H1 (cell line): ENCODE measurements around the gene CLDN24. TPM values are rescaled to one million over a fixed set of nuclear protein-coding genes. Genes with fewer than 3 reads are reported as not detected.

Source experiments
- CTCF ChIA-PET: fragments of 300-600 bp; sonication (Branson Sonifier 250); formaldehyde crosslinking; loops from one replicate; lab custom pipeline; 2021; ENCODE audit not compliant: partially characterized antibody; lab: Charles Lee
- POLR2A ChIA-PET: fragments of 300-600 bp; sonication (Branson Sonifier 250); formaldehyde crosslinking; loops from one replicate; lab custom pipeline; 2021; ENCODE audit warnings: inconsistent platforms; ENCODE audit not compliant: partially characterized antibody; lab: Charles Lee
- DNase-seq, 2 experiments: peaks; one replicate each; pipeline versions ENCODE4 v3.0.0 to v3.0.0-alpha.2; 2010 to 2022; ENCODE audit warnings: low spot score in 2 of 2, low read depth in 1 of 2, mixed read lengths in 1 of 2
- FAIRE-seq: peaks from 2 replicates; lab custom pipeline; 2011; peaks lifted over from hg19 to GRCh38; lab: Jason Lieb, UNC
- H2AFZ ChIP-seq: 2 replicates; pipeline ENCODE4 v1.8.1; 2012; ENCODE audit warnings: low read length, inconsistent platforms
- H2AK5ac ChIP-seq: 2 replicates; pipeline ENCODE4 v1.6.1; 2013; ENCODE audit warnings: low read depth, low read length
- H2BK120ac ChIP-seq: replicated peaks from 2 replicates; pipeline ENCODE3; 2013; ENCODE audit warnings: low read depth, low read length, inconsistent platforms
- H2BK12ac ChIP-seq: 2 replicates; pipeline ENCODE4 v1.6.1; 2013; ENCODE audit warnings: low read depth, low read length
- H2BK15ac ChIP-seq: 2 replicates; pipeline ENCODE4 v1.6.1; 2013; ENCODE audit warnings: low read length
- H2BK20ac ChIP-seq: 2 replicates; pipeline ENCODE4 v1.6.1; 2013; ENCODE audit warnings: low read length
- H2BK5ac ChIP-seq: 2 replicates; pipeline ENCODE4 v1.6.1; 2013; ENCODE audit warnings: low read depth, low read length
- H3K14ac ChIP-seq: 2 replicates; pipeline ENCODE4 v1.6.1; 2013; ENCODE audit warnings: inconsistent platforms; ENCODE audit not compliant: insufficient read length
- H3K18ac ChIP-seq: 2 replicates; pipeline ENCODE4 v1.6.1; 2013; ENCODE audit warnings: low read length; ENCODE audit errors: extremely low read depth
- H3K23ac ChIP-seq: 2 replicates; pipeline ENCODE4 v1.6.1; 2013; ENCODE audit warnings: inconsistent platforms; ENCODE audit not compliant: insufficient read length
- H3K23me2 ChIP-seq: 2 replicates; pipeline ENCODE4 v1.6.1; 2013; ENCODE audit warnings: low read depth, low read length
- H3K27ac ChIP-seq: 2 replicates; pipeline ENCODE4 v1.6.1; 2011; ENCODE audit warnings: low read depth, low read length, inconsistent platforms
- H3K27me3 ChIP-seq, 4 experiments: replicated peaks in 1 of 4; 1 replicate in 1 of 4; 2 replicates in 3 of 4; pipeline versions ENCODE4 v1.6.1 to v1.8.1; 2011 to 2013; ENCODE audit warnings: low read length in 3 of 4, mild to moderate bottlenecking in 3 of 4, inconsistent platforms in 2 of 4, mixed read lengths in 2 of 4, moderate library complexity in 1 of 4; ENCODE audit not compliant: control insufficient read depth in 3 of 4, insufficient read depth in 3 of 4; ENCODE audit errors: extremely low read depth in 1 of 4
- H3K36me3 ChIP-seq, 4 experiments: 2 replicates each; pipeline versions ENCODE4 v1.6.1 to v1.8.1; 2011 to 2013; ENCODE audit warnings: mild to moderate bottlenecking in 4 of 4, low read length in 3 of 4, moderate library complexity in 2 of 4, control low read depth in 1 of 4, inconsistent platforms in 1 of 4; ENCODE audit not compliant: insufficient read depth in 4 of 4, control insufficient read depth in 2 of 4
- H3K4ac ChIP-seq: replicated peaks from 2 replicates; pipeline ENCODE3; 2013; ENCODE audit warnings: low read length, low read depth, mixed read lengths, inconsistent platforms; ENCODE audit not compliant: insufficient read length
- H3K4me1 ChIP-seq, 4 experiments: replicated peaks in 1 of 4; 1 replicate in 1 of 4; 2 replicates in 3 of 4; pipeline versions ENCODE4 v1.6.1 to v1.8.1; 2011 to 2013; ENCODE audit warnings: low read length in 3 of 4, inconsistent platforms in 2 of 4, mixed read lengths in 1 of 4; ENCODE audit not compliant: insufficient read depth in 4 of 4, control insufficient read depth in 3 of 4
- H3K4me2 ChIP-seq, 2 experiments: 2 replicates each; pipeline versions ENCODE4 v1.6.1 to v1.8.1; 2011 to 2013; ENCODE audit warnings: low read depth in 2 of 2, low read length in 2 of 2, control low read depth in 1 of 2, inconsistent platforms in 1 of 2, mild to moderate bottlenecking in 1 of 2; ENCODE audit not compliant: insufficient read depth in 1 of 2
- H3K4me3 ChIP-seq, 4 experiments: fragments of 200-600, 300-600 bp in 1 of 4; sonication (generic), shearing (Covaris generic), sonication (Bioruptor Twin) in 1 of 4; 2 replicates each; pipeline versions ENCODE4 v1.5.1 to v1.8.1; 2011 to 2016; ENCODE audit warnings: low read length in 4 of 4, low read depth in 3 of 4, control low read depth in 2 of 4, inconsistent platforms in 2 of 4, mild to moderate bottlenecking in 2 of 4, mixed read lengths in 1 of 4, moderate library complexity in 1 of 4; ENCODE audit not compliant: insufficient read depth in 2 of 4; ENCODE audit errors: extremely low read depth in 1 of 4
- H3K56ac ChIP-seq: replicated peaks from 2 replicates; pipeline ENCODE3; 2013; ENCODE audit warnings: low read depth, mild to moderate bottlenecking, mixed read lengths, low read length, inconsistent platforms; ENCODE audit not compliant: insufficient read length
- H3K79me1 ChIP-seq: 2 replicates; pipeline ENCODE4 v1.6.1; 2013; ENCODE audit warnings: low read depth, low read length, control low read depth
- H3K79me2 ChIP-seq, 2 experiments: 2 replicates each; pipeline versions ENCODE4 v1.6.1 to v1.8.1; 2012 to 2013; ENCODE audit warnings: low read length in 2 of 2, mild to moderate bottlenecking in 2 of 2, inconsistent platforms in 1 of 2; ENCODE audit not compliant: insufficient read depth in 2 of 2, control insufficient read depth in 1 of 2
- H3K9ac ChIP-seq, 4 experiments: replicated peaks in 1 of 4; 1 replicate in 1 of 4; 2 replicates in 3 of 4; pipeline versions ENCODE4 v1.6.1 to v1.8.1; 2011 to 2013; ENCODE audit warnings: low read depth in 3 of 4, low read length in 3 of 4, control low read depth in 2 of 4, mild to moderate bottlenecking in 2 of 4, moderate library complexity in 2 of 4, inconsistent platforms in 1 of 4; ENCODE audit errors: extremely low read depth in 1 of 4
- H3K9me3 ChIP-seq, 2 experiments: 2 replicates each; pipeline versions ENCODE4 v1.6.1 to v1.8.1; 2012 to 2013; ENCODE audit warnings: mild to moderate bottlenecking in 2 of 2, moderate library complexity in 2 of 2, control low read depth in 1 of 2, inconsistent platforms in 1 of 2, low read depth in 1 of 2, low read length in 1 of 2, mixed read lengths in 1 of 2; ENCODE audit not compliant: insufficient read depth in 2 of 2
- H4K20me1 ChIP-seq, 2 experiments: replicated peaks in 1 of 2; 2 replicates each; pipeline versions ENCODE3 to v1.8.1; 2011 to 2013; ENCODE audit warnings: inconsistent platforms in 2 of 2, low read length in 2 of 2, mild to moderate bottlenecking in 1 of 2; ENCODE audit not compliant: insufficient read depth in 2 of 2, control insufficient read depth in 1 of 2
- H4K5ac ChIP-seq: 2 replicates; pipeline ENCODE4 v1.6.1; 2013; ENCODE audit warnings: low read length, low read depth, mixed read lengths, inconsistent platforms; ENCODE audit not compliant: insufficient read length
- H4K8ac ChIP-seq: 2 replicates; pipeline ENCODE4 v1.8.0; 2013; ENCODE audit warnings: mild to moderate bottlenecking, moderate library complexity, low read length, inconsistent platforms; ENCODE audit not compliant: insufficient read depth; ENCODE audit errors: extremely low read depth
- H4K91ac ChIP-seq: replicated peaks from 2 replicates; pipeline ENCODE3; 2013; ENCODE audit warnings: low read length, mixed read lengths, inconsistent platforms; ENCODE audit not compliant: insufficient read length
- ASH2L ChIP-seq: fragments of 200-600, 300-600 bp; sonication (generic); IDR thresholded peaks from one replicate; pipeline ENCODE4 v1.7.1; 2017; ENCODE audit warnings: low read length
- CREB1 ChIP-seq: IDR thresholded peaks from 2 replicates; pipeline ENCODE4 v1.6.1; 2012; ENCODE audit warnings: inconsistent platforms
- EGR1 ChIP-seq: IDR thresholded peaks from 2 replicates; pipeline ENCODE4 v1.6.1; 2011; ENCODE audit warnings: low read depth, low read length, borderline replicate concordance
- FOSL1 ChIP-seq: IDR thresholded peaks from 2 replicates; pipeline ENCODE4 v1.6.1; 2011; ENCODE audit warnings: mild to moderate bottlenecking, low read depth, low read length, moderate library complexity; ENCODE audit not compliant: insufficient read depth
- HDAC2 ChIP-seq, 2 experiments: fragments of 300-600 bp in 1 of 2; sonication (generic) in 1 of 2; IDR thresholded peaks; 2 replicates each; pipeline ENCODE4 v1.6.1; 2011 to 2012; ENCODE audit warnings: low read depth in 2 of 2, low read length in 2 of 2, mild to moderate bottlenecking in 2 of 2, moderate library complexity in 2 of 2, borderline replicate concordance in 1 of 2, inconsistent platforms in 1 of 2
- KDM5A ChIP-seq: fragments of 200-600 bp; IDR thresholded peaks from 2 replicates; pipeline ENCODE4 v1.7.1; 2012; ENCODE audit warnings: mild to moderate bottlenecking, low read length, inconsistent platforms, mixed read lengths
- POLR2A ChIP-seq, 2 experiments: IDR thresholded peaks; 1 replicate in 1 of 2; 2 replicates in 1 of 2; pipeline ENCODE4 v1.6.1; 2011; ENCODE audit warnings: low read depth in 2 of 2, low read length in 2 of 2, mild to moderate bottlenecking in 2 of 2; ENCODE audit errors: control extremely low read depth in 1 of 2
- RAD21 ChIP-seq, 2 experiments: IDR thresholded peaks in 1 of 2; conservative IDR thresholded peaks in 1 of 2; 2 replicates each; pipeline ENCODE4 v1.6.1; 2011; ENCODE audit warnings: low read depth in 2 of 2, low read length in 2 of 2, improper control_type of control experiment in 1 of 2, inconsistent platforms in 1 of 2, mild to moderate bottlenecking in 1 of 2, moderate library complexity in 1 of 2
- SIN3A ChIP-seq, 2 experiments: IDR thresholded peaks in 1 of 2; conservative IDR thresholded peaks in 1 of 2; 2 replicates each; pipeline ENCODE4 v1.6.1; 2011 to 2012; ENCODE audit warnings: low read length in 2 of 2, improper control_type of control experiment in 1 of 2, low read depth in 1 of 2, mild to moderate bottlenecking in 1 of 2
- SP2 ChIP-seq: IDR thresholded peaks from 2 replicates; pipeline ENCODE4 v1.6.1; 2012; ENCODE audit warnings: mild to moderate bottlenecking, low read length, inconsistent platforms
- SRF ChIP-seq: IDR thresholded peaks from 2 replicates; pipeline ENCODE4 v1.6.1; 2011; ENCODE audit warnings: mild to moderate bottlenecking, low read depth, low read length, moderate library complexity
- WGBS, 2 experiments: shearing (Covaris generic) in 1 of 2; methylation state at CpG; one replicate each; pipeline versions ENCODE4 v1.1.6 to v1.1.7; 2013 to 2015; ENCODE audit warnings: low lambda C conversion rate in 2 of 2, mixed read lengths in 2 of 2, inconsistent platforms in 1 of 2, low coverage in 1 of 2, missing lambda C conversion rate in 1 of 2; ENCODE audit not compliant: insufficient replicate concordance in 2 of 2, insufficient coverage in 1 of 2, insufficient read length in 1 of 2; ENCODE audit errors: extremely low coverage in 1 of 2, missing lambda C conversion rate in 1 of 2; 5-methylcytosine and 5-hydroxymethylcytosine counted together
- polyA plus RNA-seq, 7 experiments: library from polyadenylated mRNA; depleted of rRNA in 3 of 7; stranded (reverse) in 5 of 7; unstranded in 2 of 7; fragments of >200 nt in 5 of 7; fragments of 200-250 nt in 2 of 7; gene quantifications; 1 replicate in 5 of 7; 2 replicates in 1 of 7; 4 replicates in 1 of 7; pipeline versions ENCODE4 v1.2.1 to v1.2.3, GENCODE V29; 2011 to 2013; ENCODE audit warnings: missing spikeins in 2 of 7, mixed read lengths in 2 of 7
- total RNA-seq: library from RNA; stranded (reverse); fragmentation: NEBNext Ultra II Directional; extraction: Animal tissue kit (Norgen Biotek cat#: 25700); gene quantifications from 2 replicates; pipeline ENCODE4 v1.2.1, GENCODE V29; 2021

Gene CLDN24
- total and polyA plus RNA-seq, 2 of the 8 experiments (the other 6 are each of a cell fraction or from before 2014, with no cell fraction given): not detected

- no peak overlapping the region for H3K23ac ChIP-seq
- CTCF ChIA-PET: interaction anchor here (2.4 kb wide), 1 partner anchor 50 kb away, joined by 7 read pairs; no protein-coding TSS in a partner anchor
- POLR2A ChIA-PET: no interaction called here
Measured at GRCh38 chr4:183356931-183357675, 34.9 kb upstream of the CLDN24 start.

More at GRCh38 chr4:183356931-183357675, 34.9 kb upstream of the CLDN24 start:
- Histone ChIP-seq H2BK12ac (no peak overlapping the region), H3K4me1 (peaks cover 0 to 3% (median 1%) of the 10 kb centered on the region in 4 experiments; a peak in 3 of 7 replicates), H2BK5ac (no peak overlapping the region), H3K36me3 (no peaks in the 10 kb centered on the region), H2BK120ac (no peak overlapping the region), H3K14ac (no peak overlapping the region), H2AK5ac (no peak overlapping the region), H3K79me2 (no peaks in the 10 kb centered on the region), H3K27me3 (no peaks in the 10 kb centered on the region), H3K56ac (no peak overlapping the region), H2AFZ (no peak overlapping the region), H4K5ac (no peak overlapping the region), H3K4ac (no peak overlapping the region), H3K23me2 (no peaks in the 10 kb centered on the region), H3K18ac (no peak overlapping the region), H3K9me3 (no peaks in the 10 kb centered on the region), H4K8ac (no peak overlapping the region), H4K91ac (no peak overlapping the region), H2BK15ac (no peak overlapping the region), H3K9ac (no peak overlapping the region), H3K79me1 (no peaks in the 10 kb centered on the region), H3K4me2 (no peak overlapping the region), H2BK20ac (no peak overlapping the region), H4K20me1 (no peaks in the 10 kb centered on the region), H3K4me3 (no peak overlapping the region), H3K27ac (no peak overlapping the region)
- no peak for TF ChIP-seq KDM5A
- no peak for TF ChIP-seq SP2
- TF ChIP-seq RAD21 (IDR thresholded peaks at IDR 0.05 in 1 of 2, conservative IDR thresholded peaks at IDR 0.05 in 1 of 2; ENCODE audit: low read depth in 2 of 2, low read length in 2 of 2): no peak
- TF ChIP-seq FOSL1: no peak
- no peak for TF ChIP-seq HDAC2 (IDR thresholded peaks at IDR 0.05; ENCODE audit: borderline replicate concordance in 1 of 2, low read depth in 2 of 2, low read length in 2 of 2)
- no peak for TF ChIP-seq POLR2A (IDR thresholded peaks at IDR 0.05; ENCODE audit: control extremely low read depth in 1 of 2, low read depth in 2 of 2, low read length in 2 of 2)
- TF ChIP-seq CREB1: no peak
- no peak for TF ChIP-seq SRF
- no peak for TF ChIP-seq ASH2L
- no peak for TF ChIP-seq SIN3A (conservative IDR thresholded peaks at IDR 0.05 in 1 of 2, IDR thresholded peaks at IDR 0.05 in 1 of 2; ENCODE audit: low read depth in 1 of 2, low read length in 2 of 2)
- TF ChIP-seq EGR1: no peak
- 93% methylated on average over 18 of the region's 20 CpGs; no CpG with 5 or more reads in 1 of the 2 experiments for WGBS, 2 experiments
- FAIRE-seq (no peak), DNase-seq (no peak)
